AG04449 (cell line): ENCODE results near the gene GLIS2.

Source experiments
- CTCF ChIA-PET: fragments of 350-600 bp; formaldehyde crosslinking; extraction: SDS; loops from one replicate; lab custom pipeline; 2021; ENCODE audit warnings: antibody characterized with exemption; lab: Yijun Ruan, JAX
- POLR2A ChIA-PET: fragments of 400-600, 350-600 bp; formaldehyde crosslinking; extraction: SDS; loops from one replicate; lab custom pipeline; 2020; ENCODE audit warnings: antibody characterized with exemption, inconsistent platforms; lab: Yijun Ruan, JAX
- DNase-seq: peaks from one replicate; pipeline ENCODE4 v3.0.0-alpha.2; 2010; ENCODE audit warnings: low read depth, low spot score
- H3K4me3 ChIP-seq: 2 replicates; pipeline ENCODE4 v1.5.1; 2011; ENCODE audit warnings: low read depth, mild to moderate bottlenecking, control low read depth, low read length
- TF ChIP-seq, protein P1 (sequence below): IDR thresholded peaks from one replicate; pipeline ENCODE4 v1.5.1; 2011; ENCODE audit warnings: mild to moderate bottlenecking, moderate library complexity, low read length, control low read depth, inconsistent platforms; ENCODE audit not compliant: insufficient read depth; ENCODE audit errors: missing control alignments

Gene GLIS2

GRCh38 chr16:4373909-4374742, 58.3 kb downstream of the GLIS2 start:
- H3K4me3 ChIP-seq: peak overlapping the region; percentile 93
- ChIA-PET POLR2A (interaction anchor here (1.0 to 3.9 kb wide), 12 partner anchors 8 to 101 kb away, joined by 3 to 28 read pairs (median 9); partner anchors contain the start of genes CORO7, PAM16 and TFAP4), CTCF (interaction anchor here (1.2 to 23.7 kb wide), 7 partner anchors 9 to 120 kb away, joined by 3 to 389 read pairs (median 7); no protein-coding TSS in a partner anchor)
- TF ChIP-seq, protein P1, sequence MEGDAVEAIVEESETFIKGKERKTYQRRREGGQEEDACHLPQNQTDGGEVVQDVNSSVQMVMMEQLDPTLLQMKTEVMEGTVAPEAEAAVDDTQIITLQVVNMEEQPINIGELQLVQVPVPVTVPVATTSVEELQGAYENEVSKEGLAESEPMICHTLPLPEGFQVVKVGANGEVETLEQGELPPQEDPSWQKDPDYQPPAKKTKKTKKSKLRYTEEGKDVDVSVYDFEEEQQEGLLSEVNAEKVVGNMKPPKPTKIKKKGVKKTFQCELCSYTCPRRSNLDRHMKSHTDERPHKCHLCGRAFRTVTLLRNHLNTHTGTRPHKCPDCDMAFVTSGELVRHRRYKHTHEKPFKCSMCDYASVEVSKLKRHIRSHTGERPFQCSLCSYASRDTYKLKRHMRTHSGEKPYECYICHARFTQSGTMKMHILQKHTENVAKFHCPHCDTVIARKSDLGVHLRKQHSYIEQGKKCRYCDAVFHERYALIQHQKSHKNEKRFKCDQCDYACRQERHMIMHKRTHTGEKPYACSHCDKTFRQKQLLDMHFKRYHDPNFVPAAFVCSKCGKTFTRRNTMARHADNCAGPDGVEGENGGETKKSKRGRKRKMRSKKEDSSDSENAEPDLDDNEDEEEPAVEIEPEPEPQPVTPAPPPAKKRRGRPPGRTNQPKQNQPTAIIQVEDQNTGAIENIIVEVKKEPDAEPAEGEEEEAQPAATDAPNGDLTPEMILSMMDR: no peak
- peak; percentile 95 for DNase-seq

GRCh38 chr16:4375717-4376116, 59.9 kb downstream of the GLIS2 start:
- TF ChIP-seq, protein P1: no peak
- POLR2A ChIA-PET: interaction anchor here (1.2 to 1.6 kb wide), 4 partner anchors 10 to 102 kb away, joined by 3 to 8 read pairs (median 6); partner anchors contain the start of gene CORO7
- no peak for DNase-seq
- H3K4me3 ChIP-seq: peak overlapping the region; percentile 39
- CTCF ChIA-PET: interaction anchor here (0.7 to 23.7 kb wide), 10 partner anchors 10 to 175 kb away, joined by 3 to 389 read pairs (median 3); no protein-coding TSS in a partner anchor

DNA sequence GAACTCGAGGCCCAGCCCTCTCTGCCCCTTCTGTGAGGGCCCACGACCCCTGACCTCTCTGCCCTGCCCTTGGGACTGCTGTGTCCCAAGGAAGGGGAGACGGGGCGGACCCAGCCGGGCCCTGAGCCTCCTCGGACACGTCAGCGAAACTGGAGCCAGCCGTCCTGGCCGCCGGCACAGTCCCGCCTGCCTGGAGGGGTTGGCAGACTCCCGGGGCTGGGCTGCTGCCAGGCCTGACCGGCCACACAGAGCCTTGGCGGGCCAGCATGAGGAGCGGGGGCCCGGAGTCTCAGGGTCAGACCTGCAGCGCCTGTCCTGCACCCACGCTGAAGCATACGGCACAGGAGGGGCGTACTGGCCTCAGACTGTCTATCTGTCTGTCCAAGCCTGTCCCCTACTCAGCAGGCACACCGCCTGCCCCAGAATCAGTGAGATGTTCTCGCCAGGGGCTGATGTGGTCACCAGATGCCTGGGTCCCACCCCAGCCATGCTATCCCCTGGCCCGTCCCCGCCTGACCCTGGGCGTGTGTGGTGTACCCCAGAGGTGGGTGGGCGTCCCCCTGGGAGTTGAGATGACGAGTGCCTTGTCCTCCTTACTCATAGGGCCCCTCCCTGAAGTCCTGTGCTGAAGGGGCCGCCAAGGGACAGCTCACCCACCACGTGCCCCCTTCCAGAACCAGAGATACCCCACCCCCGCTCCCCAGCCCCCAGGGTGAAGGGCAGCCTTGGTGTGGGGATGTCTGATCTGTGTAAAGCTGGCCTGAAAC, 60.4 kb downstream of the GLIS2 start:
- peak overlapping the region; percentile 39 for H3K4me3 ChIP-seq
- no peak for DNase-seq
- CTCF ChIA-PET: interaction anchor here (1.2 to 23.7 kb wide), 4 partner anchors 13 to 27 kb away, joined by 3 to 389 read pairs (median 10); no protein-coding TSS in a partner anchor
- TF ChIP-seq, protein P1: no peak
- POLR2A ChIA-PET: interaction anchor here (0.7 to 1.5 kb wide), 3 partner anchors 9 to 180 kb away, joined by 3 to 6 read pairs (median 4); no protein-coding TSS in a partner anchor

GRCh38 chr16:4376893-4377572, 61.2 kb downstream of the GLIS2 start:
- POLR2A ChIA-PET: interaction anchor here (0.7 to 1.5 kb wide), 3 partner anchors 9 to 181 kb away, joined by 3 to 4 read pairs (median 3); no protein-coding TSS in a partner anchor
- CTCF ChIA-PET: interaction anchor here (0.7 to 23.7 kb wide), 4 partner anchors 9 to 438 kb away, joined by 3 to 389 read pairs (median 3); no protein-coding TSS in a partner anchor

GRCh38 chr16:4377573-4378154, 61.8 kb downstream of the GLIS2 start:
- ChIA-PET CTCF (interaction anchor here (0.7 to 23.7 kb wide), 7 partner anchors 9 to 438 kb away, joined by 3 to 389 read pairs (median 3); partner anchors contain the start of gene PAM16), POLR2A (interaction anchor here (0.7 to 1.5 kb wide), 2 partner anchors 9 to 18 kb away, joined by 3 to 4 read pairs; no protein-coding TSS in a partner anchor)
- no peak for DNase-seq
- TF ChIP-seq, protein P1: peak; percentile 6
- no peak overlapping the region; the same call in 1 of the 2 replicates for H3K4me3 ChIP-seq

More at GRCh38 chr16:4376893-4377572, 61.2 kb downstream of the GLIS2 start:
- no peak for DNase-seq
- H3K4me3 ChIP-seq: no peak overlapping the region
- TF ChIP-seq, protein P1: no peak
